GM23248 (cell line): ENCODE measurements around the gene EIF3D.

Source experiments
- EZH2 ChIP-seq: fragments of 200-600 bp; sonication (generic); IDR thresholded peaks from 2 replicates; pipeline ENCODE4 v1.6.1; 2018; ENCODE audit warnings: antibody characterized with exemption, mild to moderate bottlenecking; ENCODE audit not compliant: insufficient read depth, poor library complexity, severe bottlenecking
- EZH2phosphoT487 ChIP-seq: fragments of 200-600 bp; sonication (generic); IDR thresholded peaks from 2 replicates; pipeline ENCODE4 v1.6.1; 2018; ENCODE audit warnings: antibody characterized with exemption, moderate library complexity, mild to moderate bottlenecking, low read depth; ENCODE audit not compliant: insufficient read depth

- TF ChIP-seq EZH2, result no peak
- TF ChIP-seq EZH2phosphoT487, result no peak
Observed at GRCh38 chr22:36507518-36508010, 21.4 kb downstream of the EIF3D start.
